Heart left ventricle (tissue), 16 donors: ENCODE results near the gene ZNF10. TPM values are rescaled to one million over a fixed set of nuclear protein-coding genes. Genes with fewer than 3 reads are reported as not detected.

ENCODE experiments used
- ATAC-seq, 4 donors: fragments of 200-7000 bp; cut with Tn5 transposase; one replicate each; pipeline ENCODE4 v1.9.1; 2020 to 2022; ENCODE audit warnings: moderate library complexity in 4 of 4, mild to moderate bottlenecking in 3 of 4, moderate number of reproducible peaks in 1 of 4
- DNase-seq, 5 donors: peaks; one replicate each; pipeline ENCODE4 v3.0.0-alpha.2; 2020
- H3K27ac ChIP-seq, 12 donors: fragments of 200-600 bp; sonication (generic) in 4 of 12; one replicate each; pipeline versions ENCODE4 v1.5.0 to v1.8.0; 2016 to 2022; ENCODE audit warnings: mild to moderate bottlenecking in 2 of 12
- H3K27me3 ChIP-seq, 9 donors: fragments of 200-600 bp; sonication (generic) in 2 of 9; one replicate each; pipeline versions ENCODE4 v1.5.1 to v1.8.0; 2016 to 2022; ENCODE audit warnings: mild to moderate bottlenecking in 3 of 9
- H3K36me3 ChIP-seq, 9 donors: fragments of 200-600 bp; sonication (generic) in 2 of 9; one replicate each; pipeline versions ENCODE4 v1.5.0 to v1.8.0; 2018 to 2022; ENCODE audit warnings: mild to moderate bottlenecking in 2 of 9
- H3K4me1 ChIP-seq, 12 donors: fragments of 200-600 bp; sonication (generic) in 4 of 12; one replicate each; pipeline versions ENCODE4 v1.5.0 to v1.8.0; 2016 to 2022; ENCODE audit warnings: mild to moderate bottlenecking in 3 of 12
- H3K4me3 ChIP-seq, 12 donors: fragments of 200-600 bp; sonication (generic) in 4 of 12; one replicate each; pipeline versions ENCODE4 v1.5.0 to v1.8.0; 2017 to 2022; ENCODE audit warnings: mild to moderate bottlenecking in 9 of 12, moderate library complexity in 4 of 12
- H3K9me3 ChIP-seq, 12 donors: fragments of 200-600 bp; sonication (generic) in 4 of 12; one replicate each; pipeline versions ENCODE4 v1.5.0 to v1.8.0; 2016 to 2022; ENCODE audit warnings: mild to moderate bottlenecking in 1 of 12
- CTCF ChIP-seq, 12 donors: fragments of 200-600 bp; sonication (generic) in 4 of 12; IDR thresholded peaks; one replicate each; pipeline versions ENCODE4 v1.5.0 to v1.8.0; 2018 to 2022; ENCODE audit warnings: antibody characterized with exemption in 12 of 12, mild to moderate bottlenecking in 5 of 12
- POLR2A ChIP-seq, 2 donors: fragments of 450-650 bp; IDR thresholded peaks; one replicate each; pipeline ENCODE4 v1.6.1; 2017; ENCODE audit warnings: antibody characterized with exemption in 2 of 2, mild to moderate bottlenecking in 2 of 2, moderate library complexity in 2 of 2
- WGBS, 4 donors: extraction: QIAGEN DNeasy Blood & Tissue Kit in 2 of 4; methylation state at CpG; one replicate each; pipeline versions ENCODE4 v1.1.5 to v1.1.7; 2013 to 2018; 5-methylcytosine and 5-hydroxymethylcytosine counted together
- intact Hi-C, 10 donors: fragments of 100-400 bp; cut with DNase I; formaldehyde crosslinking; loops; one replicate each; pipeline versions ENCODE4 v1.11.1 to v1.14.2; 2022
- polyA plus RNA-seq, 2 donors: library from polyadenylated mRNA; stranded (reverse); fragments of 200-250 nt; gene quantifications; one replicate each; pipeline ENCODE4 v1.2.3, GENCODE V29; 2013
- total RNA-seq, 9 donors: library from RNA; depleted of rRNA in 2 of 9; stranded (reverse); fragments of >200 nt in 2 of 9; fragmentation: NEBNext Ultra II Directional in 3 of 9; extraction: Animal tissue kit (Norgen Biotek cat#: 25700) in 3 of 9; gene quantifications; one replicate each; pipeline versions ENCODE4 v1.1.0 to v1.2.4, GENCODE V29; 2016 to 2023
- donor health status: ischemic (EF 13 %, LVEDD 7.1; RV severe dilation, severe dysfunction).
- donor health status: healthy with polysubstance abuse.
- donor health status: DM: no; HTN: yes; CAD: no.
- donor health status: DM: no; HTN: no; CAD: no.
- donor health status: ischemic (EF 25% LVEDD 6.9; RV normal size, moderate dysfunction).
- donor health status: ischemic (EF 25% LVEDD 5.7; RV mildly dilated, moderate dysfunction).
- donor health status: healthy.
- donor health status: DM: yes; HTN: yes; CAD: no.
- donor health status: ischemic (EF 35%, LVEDD 5.7; RV mildly dilated, moderate dysfunction).
- donor health status: nonischemic (EF 11% LVEDD 7.7; RV severe dilation, severe dysfunction).
- donor health status: DM: yes; HTN: yes; CAD: no.
- donor health status: PGD.
- donor health status: ischemic (EF 29% LVEDD 5.4; RV normal size, mild dysfunction).
- donor health status: nonischemic (EF 23%, LVEDD 6.1; RV moderate dilation, normal function).

The ZNF10 gene
- total and polyA plus RNA-seq, 11 donors = 4.8 to 9.9 (median 6.3) TPM

- TF ChIP-seq POLR2A (IDR thresholded peaks at IDR 0.05) = no peak
- no peak for TF ChIP-seq CTCF (IDR thresholded peaks at IDR 0.05)
- no peak for DNase-seq
- no peak for ATAC-seq
- intact Hi-C loops = no loop called here
- H3K4me1 ChIP-seq = no peaks in the 10 kb centered on the region
- H3K9me3 ChIP-seq = peaks cover 0 to 98% (median 54%) of the 10 kb centered on the region in 12 donors
- no peak overlapping the region for H3K27ac ChIP-seq
- 84 to 94% (median 90%) methylated on average over 3 of the region's 3 CpGs for WGBS, 4 donors
- no peak overlapping the region for H3K4me3 ChIP-seq
- H3K27me3 ChIP-seq = no peaks in the 10 kb centered on the region
- no peaks in the 10 kb centered on the region for H3K36me3 ChIP-seq
These were observed 35.3 kb downstream of the ZNF10 start for GRCh38 chr12:133165776-133166175.

- Histone ChIP-seq H3K4me1 (no peaks in the 10 kb centered on the region), H3K36me3 (no peaks in the 10 kb centered on the region), H3K4me3 (no peak overlapping the region), H3K27ac (no peak overlapping the region), H3K9me3 (peaks cover 0 to 89% (median 28%) of the 10 kb centered on the region in 12 donors), H3K27me3 (no peaks in the 10 kb centered on the region)
- DNase-seq (no peak), ATAC-seq (no peak)
- no peak for TF ChIP-seq CTCF (IDR thresholded peaks at IDR 0.05)
- TF ChIP-seq POLR2A (IDR thresholded peaks at IDR 0.05) = no peak
- intact Hi-C loops = no loop called here
- WGBS, 4 donors = 82 to 95% (median 85%) methylated on average over 1 of the region's 1 CpG
These were observed 42.1 kb downstream of the ZNF10 start for GRCh38 chr12:133172491-133172890.

DNA sequence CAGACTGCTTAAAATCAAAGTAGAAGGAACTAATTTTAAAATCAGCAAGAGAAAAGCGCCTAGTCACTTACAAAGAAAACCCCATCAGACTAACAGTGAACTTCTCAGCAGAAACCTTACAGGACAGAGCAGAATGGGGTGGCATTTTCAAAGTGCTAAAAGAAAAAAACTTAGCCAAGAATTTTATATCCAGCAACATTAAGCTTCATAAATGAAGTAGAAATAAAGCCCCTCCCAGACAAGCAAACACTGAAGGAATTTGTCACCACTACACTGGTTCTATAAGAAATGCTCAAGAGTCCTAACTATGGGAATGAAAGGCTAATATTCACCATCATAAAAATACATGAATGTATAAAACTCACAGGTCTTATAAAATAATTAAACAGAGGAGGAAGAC is 44.5 kb downstream of the ZNF10 start:
- intact Hi-C loops = no loop called here
- TF ChIP-seq POLR2A (IDR thresholded peaks at IDR 0.05) (no peak), CTCF (IDR thresholded peaks at IDR 0.05) (no peak)
- Histone ChIP-seq H3K27ac (no peak overlapping the region), H3K9me3 (peaks cover 0 to 79% (median 31%) of the 10 kb centered on the region in 12 donors), H3K4me3 (no peak overlapping the region), H3K27me3 (no peaks in the 10 kb centered on the region), H3K36me3 (no peaks in the 10 kb centered on the region), H3K4me1 (no peaks in the 10 kb centered on the region)
- DNase-seq (no peak), ATAC-seq (no peak)
- 71 to 85% (median 77%) methylated on average over 1 of the region's 1 CpG for WGBS, 4 donors

GRCh38 chr12:133180669-133181068 is 50.2 kb downstream of the ZNF10 start:
- 96 to 98% (median 98%) methylated on average over 8 of the region's 8 CpGs for WGBS, 4 donors
- no peak for TF ChIP-seq POLR2A (IDR thresholded peaks at IDR 0.05)
- no peak for TF ChIP-seq CTCF (IDR thresholded peaks at IDR 0.05)
- ATAC-seq (no peak), DNase-seq (no peak)
- H3K36me3 ChIP-seq = peaks cover 0 to 33% (median 26%) of the 10 kb centered on the region in 9 donors
- peak overlapping the region in 1 of 12 donors; percentile 82 for H3K27ac ChIP-seq
- peak overlapping the region in 6 of 12 donors; percentile 80 to 97 (median 85) for H3K4me3 ChIP-seq
- H3K9me3 ChIP-seq = peaks cover 0 to 70% (median 32%) of the 10 kb centered on the region in 12 donors
- peaks cover 0 to 12% (median 7%) of the 10 kb centered on the region in 12 donors for H3K4me1 ChIP-seq
- intact Hi-C loops = loop anchor here in 5 of 10 donors (1.0 to 2.0 kb wide), 5 partner anchors 50 to 194 kb away; partner anchors contain the start of genes ZNF26 (in 4 of the 5), ZNF140 (in 3 of the 5), ZNF10 (in 2 of the 5) and ZNF891 (in 2 of the 5)
- no peaks in the 10 kb centered on the region for H3K27me3 ChIP-seq
